Neural progenitor cell (in vitro differentiated cells): ENCODE data around the gene PRKCA. TPM values are rescaled to one million over a fixed set of nuclear protein-coding genes. Genes with fewer than 3 reads are reported as not detected.

Experiments
- DNase-seq: peaks from one replicate; pipeline ENCODE4 v3.0.0-alpha.2; 2016; ENCODE audit warnings: low spot score
- H2AFZ ChIP-seq: fragments of 200-600 bp; sonication (generic); replicated peaks from 2 replicates; pipeline ENCODE4 v1.6.1; 2016; ENCODE audit warnings: antibody characterized with exemption
- H3F3A ChIP-seq: fragments of 200-600 bp; sonication (generic); 2 replicates; pipeline ENCODE4 v1.6.1; 2016; ENCODE audit warnings: antibody characterized with exemption, low read depth
- H3K27ac ChIP-seq: fragments of 200-600 bp; sonication (generic); 2 replicates; pipeline ENCODE4 v1.5.1; 2016; ENCODE audit warnings: mild to moderate bottlenecking
- H3K27me3 ChIP-seq: fragments of 200-600 bp; sonication (generic); 2 replicates; pipeline ENCODE4 v1.6.1; 2016; ENCODE audit warnings: mild to moderate bottlenecking, moderate library complexity
- H3K36me3 ChIP-seq: fragments of 200-600 bp; sonication (generic); 2 replicates; pipeline ENCODE4 v1.5.1; 2016
- H3K4me1 ChIP-seq: fragments of 200-600 bp; sonication (generic); 2 replicates; pipeline ENCODE4 v1.6.1; 2016; ENCODE audit warnings: mixed run types
- H3K4me2 ChIP-seq: fragments of 200-600 bp; sonication (generic); 2 replicates; pipeline ENCODE4 v1.6.1; 2016
- H3K4me3 ChIP-seq: fragments of 200-600 bp; sonication (generic); 2 replicates; pipeline ENCODE4 v1.5.1; 2016
- H3K79me2 ChIP-seq: fragments of 200-600 bp; sonication (generic); 2 replicates; pipeline ENCODE4 v1.6.1; 2016; ENCODE audit warnings: low read depth
- H3K9ac ChIP-seq: fragments of 200-600 bp; sonication (generic); 2 replicates; pipeline ENCODE4 v1.6.1; 2016
- H3K9me3 ChIP-seq: fragments of 200-600 bp; sonication (generic); 2 replicates; pipeline ENCODE4 v1.5.1; 2016; ENCODE audit warnings: low read depth
- H4K20me1 ChIP-seq: fragments of 200-600 bp; sonication (generic); 2 replicates; pipeline ENCODE4 v1.6.1; 2016; ENCODE audit warnings: low read depth
- H3K27ac Mint-ChIP-seq: 3 replicates; pipeline ENCODE4 v1.8.0; 2021; ENCODE audit warnings: mixed read lengths
- H3K27me3 Mint-ChIP-seq: 2 replicates; pipeline ENCODE4 v1.8.0; 2022; ENCODE audit warnings: low read depth, mild to moderate bottlenecking, inconsistent platforms, moderate library complexity, mixed read lengths; ENCODE audit not compliant: insufficient read depth
- H3K36me3 Mint-ChIP-seq: 3 replicates; pipeline ENCODE4 v1.8.0; 2021; ENCODE audit warnings: mixed read lengths
- H3K4me1 Mint-ChIP-seq: 3 replicates; pipeline ENCODE4 v1.8.0; 2021; ENCODE audit warnings: mixed read lengths
- H3K4me3 Mint-ChIP-seq: 3 replicates; pipeline ENCODE4 v1.8.0; 2021; ENCODE audit warnings: mild to moderate bottlenecking, moderate library complexity, mixed read lengths
- H3K9me3 Mint-ChIP-seq: 3 replicates; pipeline ENCODE4 v1.8.0; 2020; ENCODE audit warnings: mixed read lengths
- EZH2 ChIP-seq: fragments of 200-600 bp; sonication (generic); IDR thresholded peaks from 2 replicates; pipeline ENCODE4 v1.6.1; 2017; ENCODE audit warnings: antibody characterized with exemption, mild to moderate bottlenecking, moderate library complexity
- EZH2phosphoT487 ChIP-seq: fragments of 200-600 bp; sonication (generic); IDR thresholded peaks from 2 replicates; pipeline ENCODE4 v1.6.1; 2017; ENCODE audit warnings: antibody characterized with exemption
- total RNA-seq: library from RNA; depleted of rRNA; stranded (reverse); fragments of >200 nt; gene quantifications from 2 replicates; pipeline ENCODE4 v1.2.3, GENCODE V29; 2015; ENCODE audit warnings: low replicate concordance
- TF ChIP-seq, protein P1 (sequence below): fragments of 200-600 bp; sonication (generic); IDR thresholded peaks from 2 replicates; pipeline ENCODE4 v1.5.1; 2017; ENCODE audit warnings: antibody characterized with exemption, mild to moderate bottlenecking

PRKCA gene
- total RNA-seq, 1 donor from 2014 or later = 2.1 TPM

- Histone ChIP-seq H3F3A (peaks cover 6% of the 10 kb centered on the region), H3K27ac (no peak overlapping the region), H2AFZ (no peak overlapping the region), H3K36me3 (no peaks in the 10 kb centered on the region), H3K27me3 (no peaks in the 10 kb centered on the region), H3K4me2 (peak overlapping the region; percentile 22), H3K9me3 (no peaks in the 10 kb centered on the region), H3K79me2 (no peaks in the 10 kb centered on the region), H3K9ac (no peak overlapping the region), H4K20me1 (no peaks in the 10 kb centered on the region), H3K4me3 (no peak overlapping the region), H3K4me1 (peaks cover 34% of the 10 kb centered on the region)
- Mint-ChIP-seq H3K9me3 (no peaks in the 10 kb centered on the region), H3K27me3 (peaks cover 8% of the 10 kb centered on the region), H3K27ac (peak overlapping the region; percentile 91), H3K4me3 (peak overlapping the region; percentile 42), H3K4me1 (peaks cover 57% of the 10 kb centered on the region), H3K36me3 (peaks cover 15% of the 10 kb centered on the region)
- TF ChIP-seq EZH2 (no peak), EZH2phosphoT487 (peak; percentile 71)
- TF ChIP-seq, protein P1, sequence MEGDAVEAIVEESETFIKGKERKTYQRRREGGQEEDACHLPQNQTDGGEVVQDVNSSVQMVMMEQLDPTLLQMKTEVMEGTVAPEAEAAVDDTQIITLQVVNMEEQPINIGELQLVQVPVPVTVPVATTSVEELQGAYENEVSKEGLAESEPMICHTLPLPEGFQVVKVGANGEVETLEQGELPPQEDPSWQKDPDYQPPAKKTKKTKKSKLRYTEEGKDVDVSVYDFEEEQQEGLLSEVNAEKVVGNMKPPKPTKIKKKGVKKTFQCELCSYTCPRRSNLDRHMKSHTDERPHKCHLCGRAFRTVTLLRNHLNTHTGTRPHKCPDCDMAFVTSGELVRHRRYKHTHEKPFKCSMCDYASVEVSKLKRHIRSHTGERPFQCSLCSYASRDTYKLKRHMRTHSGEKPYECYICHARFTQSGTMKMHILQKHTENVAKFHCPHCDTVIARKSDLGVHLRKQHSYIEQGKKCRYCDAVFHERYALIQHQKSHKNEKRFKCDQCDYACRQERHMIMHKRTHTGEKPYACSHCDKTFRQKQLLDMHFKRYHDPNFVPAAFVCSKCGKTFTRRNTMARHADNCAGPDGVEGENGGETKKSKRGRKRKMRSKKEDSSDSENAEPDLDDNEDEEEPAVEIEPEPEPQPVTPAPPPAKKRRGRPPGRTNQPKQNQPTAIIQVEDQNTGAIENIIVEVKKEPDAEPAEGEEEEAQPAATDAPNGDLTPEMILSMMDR = no peak
- DNase-seq = peak; percentile 25
Observed at GRCh38 chr17:66750781-66751543, 448.5 kb downstream of the PRKCA start.

DNA sequence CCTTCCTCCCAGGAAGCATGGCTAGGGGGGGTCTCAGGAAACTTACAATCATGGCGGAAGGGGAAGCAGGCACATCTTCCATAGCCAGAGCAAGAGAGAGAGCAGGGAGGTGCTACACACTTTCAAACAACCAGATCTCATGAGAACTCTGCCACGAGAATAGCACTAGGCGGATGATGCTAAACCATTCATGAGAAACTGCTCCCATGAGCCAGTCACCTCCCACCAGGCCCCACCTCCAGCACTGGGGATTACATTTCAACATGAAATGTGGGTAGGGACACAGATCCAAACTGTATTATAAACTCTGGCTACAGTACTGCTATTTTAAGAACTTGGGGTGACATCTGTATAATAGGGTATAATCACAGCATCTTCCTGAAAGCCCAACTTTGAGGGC is 449.4 kb downstream of the PRKCA start:
- H3K9ac ChIP-seq = no peak overlapping the region
- peaks cover 6% of the 10 kb centered on the region for H3F3A ChIP-seq
- DNase-seq = no peak
- Mint-ChIP-seq H3K4me3 (no peak overlapping the region), H3K9me3 (no peaks in the 10 kb centered on the region), H3K4me1 (peaks cover 50% of the 10 kb centered on the region), H3K27ac (peak overlapping the region; percentile 91), H3K36me3 (peaks cover 15% of the 10 kb centered on the region), H3K27me3 (peaks cover 8% of the 10 kb centered on the region)
- H3K27ac ChIP-seq = no peak overlapping the region
- no peaks in the 10 kb centered on the region for H3K36me3 ChIP-seq
- TF ChIP-seq, protein P1 = no peak
- TF ChIP-seq EZH2 (no peak), EZH2phosphoT487 (no peak)
- H3K4me2 ChIP-seq = no peak overlapping the region
- H3K79me2 ChIP-seq = no peaks in the 10 kb centered on the region
- no peaks in the 10 kb centered on the region for H3K27me3 ChIP-seq
- no peaks in the 10 kb centered on the region for H3K9me3 ChIP-seq
- peaks cover 34% of the 10 kb centered on the region for H3K4me1 ChIP-seq
- H3K4me3 ChIP-seq = no peak overlapping the region
- H4K20me1 ChIP-seq = no peaks in the 10 kb centered on the region
- H2AFZ ChIP-seq = no peak overlapping the region

DNA sequence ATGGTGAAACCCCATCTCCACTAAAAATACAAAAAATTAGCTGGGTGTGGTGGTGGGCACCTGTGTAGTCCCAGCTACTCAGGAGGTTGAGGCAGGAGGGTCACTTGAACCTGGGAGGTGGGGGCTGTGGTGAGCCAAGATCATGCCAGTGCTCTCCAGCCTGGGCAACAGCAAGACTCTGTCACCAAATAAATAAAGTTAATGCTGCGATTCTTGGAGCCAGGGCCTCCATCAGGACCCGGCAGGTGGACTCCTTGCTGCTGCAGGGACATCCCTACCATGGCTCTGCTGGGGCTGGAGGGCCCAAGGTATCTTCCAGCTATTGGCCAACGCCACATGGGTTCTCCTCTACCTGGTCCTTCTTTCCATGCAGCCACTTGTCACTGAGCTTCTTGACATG is 450.0 kb downstream of the PRKCA start:
- Histone ChIP-seq H3K4me1 (peaks cover 34% of the 10 kb centered on the region), H3K9me3 (no peaks in the 10 kb centered on the region), H2AFZ (no peak overlapping the region), H3K4me3 (no peak overlapping the region), H4K20me1 (no peaks in the 10 kb centered on the region), H3F3A (peaks cover 6% of the 10 kb centered on the region), H3K27me3 (no peaks in the 10 kb centered on the region), H3K27ac (no peak overlapping the region), H3K9ac (no peak overlapping the region), H3K36me3 (no peaks in the 10 kb centered on the region), H3K79me2 (no peaks in the 10 kb centered on the region), H3K4me2 (no peak overlapping the region)
- Mint-ChIP-seq H3K27ac (no peak overlapping the region), H3K4me1 (peaks cover 49% of the 10 kb centered on the region), H3K36me3 (peaks cover 15% of the 10 kb centered on the region), H3K9me3 (no peaks in the 10 kb centered on the region), H3K4me3 (no peak overlapping the region), H3K27me3 (peaks cover 8% of the 10 kb centered on the region)
- TF ChIP-seq, protein P1 = no peak
- TF ChIP-seq EZH2 = no peak
- no peak for TF ChIP-seq EZH2phosphoT487
- DNase-seq = no peak
